ENCODE measurements around the gene CAMTA1.

DNA sequence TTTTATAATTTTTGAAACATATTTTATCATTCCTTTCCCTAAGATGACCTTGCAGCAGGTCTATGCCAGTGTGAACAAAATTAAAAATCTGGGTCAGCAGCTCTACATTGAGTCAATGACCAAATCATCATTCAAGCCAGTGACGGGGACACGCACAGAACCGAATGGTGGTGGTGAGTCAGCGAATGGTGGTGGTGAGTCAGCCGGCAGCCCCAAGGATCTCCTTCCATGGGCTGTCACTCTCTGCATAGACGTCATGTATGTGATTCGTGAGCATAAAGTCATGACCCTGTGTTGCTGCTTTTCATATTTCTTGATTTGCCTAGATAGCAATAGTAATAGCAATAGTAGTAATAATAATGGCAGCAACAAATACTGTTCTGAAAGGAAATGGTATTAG is 1025.1 kb downstream of the CAMTA1 start:
- TF ChIP-seq, protein P1, sequence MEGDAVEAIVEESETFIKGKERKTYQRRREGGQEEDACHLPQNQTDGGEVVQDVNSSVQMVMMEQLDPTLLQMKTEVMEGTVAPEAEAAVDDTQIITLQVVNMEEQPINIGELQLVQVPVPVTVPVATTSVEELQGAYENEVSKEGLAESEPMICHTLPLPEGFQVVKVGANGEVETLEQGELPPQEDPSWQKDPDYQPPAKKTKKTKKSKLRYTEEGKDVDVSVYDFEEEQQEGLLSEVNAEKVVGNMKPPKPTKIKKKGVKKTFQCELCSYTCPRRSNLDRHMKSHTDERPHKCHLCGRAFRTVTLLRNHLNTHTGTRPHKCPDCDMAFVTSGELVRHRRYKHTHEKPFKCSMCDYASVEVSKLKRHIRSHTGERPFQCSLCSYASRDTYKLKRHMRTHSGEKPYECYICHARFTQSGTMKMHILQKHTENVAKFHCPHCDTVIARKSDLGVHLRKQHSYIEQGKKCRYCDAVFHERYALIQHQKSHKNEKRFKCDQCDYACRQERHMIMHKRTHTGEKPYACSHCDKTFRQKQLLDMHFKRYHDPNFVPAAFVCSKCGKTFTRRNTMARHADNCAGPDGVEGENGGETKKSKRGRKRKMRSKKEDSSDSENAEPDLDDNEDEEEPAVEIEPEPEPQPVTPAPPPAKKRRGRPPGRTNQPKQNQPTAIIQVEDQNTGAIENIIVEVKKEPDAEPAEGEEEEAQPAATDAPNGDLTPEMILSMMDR (IDR thresholded peaks at IDR 0.05), result no peak
- TF ChIP-seq EP300 (IDR thresholded peaks at IDR 0.05) (no peak), POLR2A (IDR thresholded peaks at IDR 0.05) (no peak)

All from upper lobe of left lung (tissue), 4 donors.